DND-41 (cell line): ENCODE data around the gene ZNF18.
"Not testable (repeated sequence)": the region's sequence is repeated elsewhere in the genome, so short reads cannot be mapped to it uniquely, and the experiment has no call there.

Experiments used
- ATAC-seq: fragments of 200-7000 bp; cut with Tn5 transposase; 3 replicates; pipeline ENCODE4 v1.9.1; 2021; ENCODE audit warnings: low read depth; ENCODE audit not compliant: insufficient read depth
- DNase-seq: peaks from one replicate; pipeline ENCODE4 v3.0.0-alpha.2; 2020
- H2AFZ ChIP-seq: 2 replicates; pipeline ENCODE4 v1.6.0; 2012; ENCODE audit warnings: low read depth, low read length
- H3K27ac ChIP-seq: 2 replicates; pipeline ENCODE4 v1.5.1; 2012; ENCODE audit warnings: low read length, inconsistent platforms
- H3K27me3 ChIP-seq: fragments of 200-600 bp; sonication (generic); 2 replicates; pipeline ENCODE4 v1.6.0; 2012; ENCODE audit warnings: low read length, mild to moderate bottlenecking, inconsistent platforms; ENCODE audit not compliant: insufficient read depth, poor library complexity
- H3K36me3 ChIP-seq: 2 replicates; pipeline ENCODE4 v1.5.1; 2012; ENCODE audit warnings: low read length, inconsistent platforms; ENCODE audit not compliant: insufficient read depth
- H3K4me1 ChIP-seq: 2 replicates; pipeline ENCODE4 v1.5.1; 2012; ENCODE audit warnings: mild to moderate bottlenecking, low read length; ENCODE audit not compliant: insufficient read depth
- H3K4me2 ChIP-seq: 2 replicates; pipeline ENCODE4 v1.6.0; 2012; ENCODE audit warnings: mild to moderate bottlenecking, moderate library complexity, low read length, inconsistent platforms; ENCODE audit not compliant: insufficient read depth
- H3K4me3 ChIP-seq, 2 experiments: fragments of 200-600 bp in 1 of 2; shearing (Covaris generic) in 1 of 2; 2 replicates each; pipeline ENCODE4 v1.5.1; 2012 to 2016; ENCODE audit warnings: inconsistent platforms in 2 of 2, low read length in 2 of 2, mild to moderate bottlenecking in 2 of 2, low read depth in 1 of 2, moderate library complexity in 1 of 2
- H3K79me2 ChIP-seq: 2 replicates; pipeline ENCODE4 v1.6.0; 2012; ENCODE audit warnings: low read length, inconsistent platforms; ENCODE audit not compliant: insufficient read depth
- H3K9ac ChIP-seq: 2 replicates; pipeline ENCODE4 v1.6.0; 2012; ENCODE audit warnings: low read depth, mild to moderate bottlenecking, inconsistent platforms, low read length, moderate library complexity
- H3K9me3 ChIP-seq: 2 replicates; pipeline ENCODE4 v1.5.1; 2012; ENCODE audit warnings: low read length, moderate library complexity, mild to moderate bottlenecking, inconsistent platforms; ENCODE audit not compliant: insufficient read depth, severe bottlenecking
- H4K20me1 ChIP-seq: 2 replicates; pipeline ENCODE4 v1.6.0; 2012; ENCODE audit warnings: low read length; ENCODE audit not compliant: insufficient read depth
- EZH2 ChIP-seq: IDR thresholded peaks from 3 replicates; pipeline ENCODE4 v1.6.1; 2012; ENCODE audit warnings: borderline replicate concordance, low read depth, mild to moderate bottlenecking, moderate library complexity, low read length, inconsistent platforms; ENCODE audit not compliant: severe bottlenecking
- TF ChIP-seq, protein P1 (sequence below): IDR thresholded peaks from 2 replicates; pipeline ENCODE4 v1.5.1; 2012; ENCODE audit warnings: borderline replicate concordance, low read length, moderate library complexity, mild to moderate bottlenecking; ENCODE audit not compliant: poor library complexity, severe bottlenecking; ENCODE audit errors: extremely low read depth

ZNF18 gene

DNA sequence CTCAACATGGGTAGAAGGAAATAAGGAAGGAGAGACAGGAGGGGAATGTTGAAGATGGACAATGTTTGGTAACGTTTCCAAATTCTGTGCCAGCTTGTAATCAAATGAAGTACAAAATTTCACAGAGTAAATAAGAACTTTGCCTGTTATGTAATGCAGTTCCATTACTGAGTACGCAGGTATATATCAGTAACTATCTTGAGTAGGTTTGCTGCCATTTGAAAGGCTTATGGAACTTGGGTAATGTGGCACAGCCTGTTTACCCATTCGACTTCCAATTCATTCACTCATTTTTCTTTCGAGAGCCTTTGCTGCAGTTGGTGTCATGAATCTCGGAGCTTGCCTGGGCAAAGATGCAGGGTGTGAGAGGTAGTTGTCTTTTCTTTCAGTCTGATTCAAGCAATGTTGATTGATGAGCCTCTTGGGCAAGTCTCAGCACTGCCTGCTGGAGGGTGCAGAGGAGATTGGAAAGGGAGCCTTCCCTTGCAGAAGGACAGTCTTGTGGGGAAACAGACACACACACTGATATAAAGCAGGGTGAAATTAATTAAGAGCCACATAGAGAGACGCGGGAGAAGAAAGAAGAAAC is 53.4 kb downstream of the ZNF18 start:
- no peaks in the 10 kb centered on the region for H3K36me3 ChIP-seq

DNA sequence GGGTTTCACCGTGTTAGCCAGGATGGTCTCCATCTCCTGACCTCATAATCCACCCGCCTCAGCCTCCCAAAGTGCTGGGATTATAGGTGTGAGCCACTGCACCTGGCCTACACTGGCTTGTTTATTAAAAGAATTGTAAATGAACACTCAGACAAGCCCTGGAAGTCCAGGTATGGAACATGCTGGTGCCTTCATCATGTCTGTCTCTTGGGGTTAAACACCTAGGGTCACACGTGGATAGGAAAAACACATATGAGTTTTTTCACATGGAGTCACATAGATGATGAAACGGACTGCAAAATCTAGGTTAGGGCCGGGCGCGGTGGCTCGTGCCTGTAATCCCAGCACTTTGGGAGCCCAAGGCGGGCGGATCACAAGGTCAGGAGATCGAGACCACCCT is 54.2 kb downstream of the ZNF18 start:
- not testable (repeated sequence) for H3K4me3 ChIP-seq, H3K9me3 ChIP-seq, H3K4me2 ChIP-seq, H3K4me1 ChIP-seq, H3K36me3 ChIP-seq, H3K9ac ChIP-seq, H3K27me3 ChIP-seq, H2AFZ ChIP-seq, DNase-seq, ATAC-seq, H4K20me1 ChIP-seq, H3K79me2 ChIP-seq, H3K27ac ChIP-seq

More for the DNA sequence above, 53.4 kb downstream of the ZNF18 start:
- Histone ChIP-seq H3K9me3 (no peaks in the 10 kb centered on the region), H4K20me1 (no peaks in the 10 kb centered on the region), H3K79me2 (no peaks in the 10 kb centered on the region), H3K4me1 (no peaks in the 10 kb centered on the region), H3K4me2 (no peak overlapping the region), H3K9ac (no peak overlapping the region), H3K27me3 (no peaks in the 10 kb centered on the region), H2AFZ (no peak overlapping the region), H3K27ac (no peak overlapping the region), H3K4me3 (no peak overlapping the region)
- no peak for DNase-seq
- ATAC-seq, result no peak
- TF ChIP-seq EZH2, result no peak

GRCh38 chr17:11940904-11941303 is 56.4 kb downstream of the ZNF18 start:
- no peak overlapping the region for H3K4me3 ChIP-seq
- no peak overlapping the region for H3K9ac ChIP-seq
- no peaks in the 10 kb centered on the region for H3K27me3 ChIP-seq
- TF ChIP-seq, protein P1, sequence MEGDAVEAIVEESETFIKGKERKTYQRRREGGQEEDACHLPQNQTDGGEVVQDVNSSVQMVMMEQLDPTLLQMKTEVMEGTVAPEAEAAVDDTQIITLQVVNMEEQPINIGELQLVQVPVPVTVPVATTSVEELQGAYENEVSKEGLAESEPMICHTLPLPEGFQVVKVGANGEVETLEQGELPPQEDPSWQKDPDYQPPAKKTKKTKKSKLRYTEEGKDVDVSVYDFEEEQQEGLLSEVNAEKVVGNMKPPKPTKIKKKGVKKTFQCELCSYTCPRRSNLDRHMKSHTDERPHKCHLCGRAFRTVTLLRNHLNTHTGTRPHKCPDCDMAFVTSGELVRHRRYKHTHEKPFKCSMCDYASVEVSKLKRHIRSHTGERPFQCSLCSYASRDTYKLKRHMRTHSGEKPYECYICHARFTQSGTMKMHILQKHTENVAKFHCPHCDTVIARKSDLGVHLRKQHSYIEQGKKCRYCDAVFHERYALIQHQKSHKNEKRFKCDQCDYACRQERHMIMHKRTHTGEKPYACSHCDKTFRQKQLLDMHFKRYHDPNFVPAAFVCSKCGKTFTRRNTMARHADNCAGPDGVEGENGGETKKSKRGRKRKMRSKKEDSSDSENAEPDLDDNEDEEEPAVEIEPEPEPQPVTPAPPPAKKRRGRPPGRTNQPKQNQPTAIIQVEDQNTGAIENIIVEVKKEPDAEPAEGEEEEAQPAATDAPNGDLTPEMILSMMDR, result no peak
- no peak for TF ChIP-seq EZH2
- H3K4me1 ChIP-seq, result no peaks in the 10 kb centered on the region
- H4K20me1 ChIP-seq, result no peaks in the 10 kb centered on the region
- DNase-seq (no peak), ATAC-seq (no peak)
- H3K27ac ChIP-seq, result no peak overlapping the region
- no peaks in the 10 kb centered on the region for H3K79me2 ChIP-seq
- H3K4me2 ChIP-seq, result no peak overlapping the region
- H3K9me3 ChIP-seq, result no peaks in the 10 kb centered on the region
- no peak overlapping the region for H2AFZ ChIP-seq
- no peaks in the 10 kb centered on the region for H3K36me3 ChIP-seq

GRCh38 chr17:11935734-11936406 is 61.4 kb downstream of the ZNF18 start:
- no peaks in the 10 kb centered on the region for H3K9me3 ChIP-seq
- no peaks in the 10 kb centered on the region for H4K20me1 ChIP-seq
- H3K79me2 ChIP-seq, result no peaks in the 10 kb centered on the region
- H3K9ac ChIP-seq, result no peak overlapping the region
- H3K4me1 ChIP-seq, result no peaks in the 10 kb centered on the region
- H3K27ac ChIP-seq, result no peak overlapping the region
- H3K27me3 ChIP-seq, result no peaks in the 10 kb centered on the region
- no peak overlapping the region for H3K4me3 ChIP-seq
- no peak overlapping the region for H2AFZ ChIP-seq
- TF ChIP-seq, protein P1, result peak; percentile 92
- TF ChIP-seq EZH2, result no peak
- DNase-seq, result peak; percentile 57
- no peaks in the 10 kb centered on the region for H3K36me3 ChIP-seq
- no peak overlapping the region for H3K4me2 ChIP-seq
- ATAC-seq, result no peak
